Esophagus (tissue), 2 donors: ENCODE data around the gene MRI1. TPM values are rescaled to one million over a fixed set of nuclear protein-coding genes. Genes with fewer than 3 reads are reported as not detected.

Experiments
- H3K27ac ChIP-seq, 2 donors: one replicate each; pipeline ENCODE4 v1.5.1; 2013; ENCODE audit warnings: low read depth in 2 of 2, mild to moderate bottlenecking in 2 of 2, inconsistent platforms in 1 of 2, low read length in 1 of 2, moderate library complexity in 1 of 2
- H3K27me3 ChIP-seq, 2 donors: one replicate each; pipeline ENCODE4 v1.6.1; 2013; ENCODE audit warnings: low read length in 2 of 2, control low read depth in 1 of 2, mild to moderate bottlenecking in 1 of 2; ENCODE audit not compliant: insufficient read depth in 2 of 2, control insufficient read depth in 1 of 2
- H3K36me3 ChIP-seq, 2 donors: one replicate each; pipeline ENCODE4 v1.6.1; 2013; ENCODE audit warnings: low read length in 1 of 2; ENCODE audit not compliant: control insufficient read depth in 2 of 2, insufficient read depth in 2 of 2
- H3K4me1 ChIP-seq, 2 donors: one replicate each; pipeline ENCODE4 v1.6.1; 2013; ENCODE audit warnings: low read length in 1 of 2; ENCODE audit not compliant: control insufficient read depth in 2 of 2, insufficient read depth in 2 of 2
- H3K4me3 ChIP-seq, 2 donors: one replicate each; pipeline ENCODE4 v1.5.1; 2013; ENCODE audit warnings: low read length in 2 of 2, mild to moderate bottlenecking in 2 of 2, low read depth in 1 of 2, moderate library complexity in 1 of 2
- H3K9me3 ChIP-seq, 2 donors: one replicate each; pipeline ENCODE4 v1.6.1; 2013; ENCODE audit warnings: mild to moderate bottlenecking in 2 of 2, low read depth in 1 of 2, low read length in 1 of 2, moderate library complexity in 1 of 2; ENCODE audit not compliant: control insufficient read depth in 2 of 2, insufficient read depth in 1 of 2
- WGBS, 2 donors: extraction: QIAGEN DNeasy Blood & Tissue Kit; methylation state at CpG; one replicate each; pipeline ENCODE4 v1.1.7; 2013; 5-methylcytosine and 5-hydroxymethylcytosine counted together
- polyA plus RNA-seq, 2 donors: library from polyadenylated mRNA; stranded (reverse); fragments of 200-250 nt; gene quantifications; one replicate each; pipeline ENCODE4 v1.2.3, GENCODE V29; 2013
- donor health status: healthy with polysubstance abuse.
- donor health status: Bipolar disorder and iron deficiency.

The MRI1 gene
- polyA plus RNA-seq, 2 donors = 17.7 to 28.9 TPM

DNA sequence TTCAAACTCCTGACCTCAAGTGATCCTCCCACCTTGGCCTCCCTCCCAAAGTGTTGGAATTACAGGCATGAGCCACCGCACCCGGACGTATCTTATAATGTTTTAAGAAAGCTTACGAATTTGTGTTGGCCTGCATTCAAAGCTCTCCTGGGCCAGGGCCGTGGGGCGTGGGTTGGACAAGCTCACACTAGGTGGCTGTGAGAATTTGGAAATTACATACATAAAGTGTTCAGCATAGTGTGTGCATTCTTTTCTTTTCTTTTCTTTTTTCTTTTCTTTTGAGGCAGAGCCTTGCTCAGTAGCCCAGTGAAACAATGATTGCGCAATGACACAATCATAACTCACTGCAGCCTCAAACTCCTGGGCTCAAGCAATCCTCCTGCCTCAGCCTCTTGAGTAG, 33.5 kb downstream of the MRI1 start:
- Histone ChIP-seq H3K36me3 (peaks cover 0 to 3% of the 10 kb centered on the region in 2 donors), H3K27ac (peak overlapping the region; percentile 18 to 68), H3K4me1 (peaks cover 6 to 15% of the 10 kb centered on the region in 2 donors), H3K27me3 (no peaks in the 10 kb centered on the region), H3K9me3 (no peaks in the 10 kb centered on the region), H3K4me3 (no peak overlapping the region)
- WGBS, 2 donors = 32 to 54% methylated on average over 7 of the region's 7 CpGs

DNA sequence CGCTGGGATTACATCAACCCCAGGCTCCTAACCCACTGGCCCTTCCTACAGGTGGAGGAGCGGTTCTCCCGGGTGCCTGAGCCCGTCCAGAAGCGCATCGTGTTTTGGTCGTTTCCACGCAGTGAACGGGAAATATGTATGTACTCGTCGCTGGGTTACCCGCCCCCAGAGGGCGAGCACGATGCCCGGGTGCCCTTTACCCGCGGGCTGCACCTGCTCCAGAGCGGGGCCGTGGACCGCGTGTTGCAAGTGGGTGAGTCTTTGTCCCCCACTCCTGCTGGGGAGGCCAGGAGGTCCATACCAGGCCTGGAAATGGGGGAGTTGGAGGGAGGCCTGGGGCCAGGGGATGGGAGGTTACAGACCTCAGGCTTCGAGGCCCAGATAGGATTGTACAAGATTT, 35.3 kb downstream of the MRI1 start:
- no peak overlapping the region for H3K27ac ChIP-seq
- peaks cover 0 to 3% of the 10 kb centered on the region in 2 donors for H3K36me3 ChIP-seq
- no peak overlapping the region for H3K4me3 ChIP-seq
- no peaks in the 10 kb centered on the region for H3K27me3 ChIP-seq
- H3K9me3 ChIP-seq = no peaks in the 10 kb centered on the region
- peaks cover 6 to 16% of the 10 kb centered on the region in 2 donors for H3K4me1 ChIP-seq
- 92% methylated on average over 22 of the region's 22 CpGs for WGBS, 2 donors

DNA sequence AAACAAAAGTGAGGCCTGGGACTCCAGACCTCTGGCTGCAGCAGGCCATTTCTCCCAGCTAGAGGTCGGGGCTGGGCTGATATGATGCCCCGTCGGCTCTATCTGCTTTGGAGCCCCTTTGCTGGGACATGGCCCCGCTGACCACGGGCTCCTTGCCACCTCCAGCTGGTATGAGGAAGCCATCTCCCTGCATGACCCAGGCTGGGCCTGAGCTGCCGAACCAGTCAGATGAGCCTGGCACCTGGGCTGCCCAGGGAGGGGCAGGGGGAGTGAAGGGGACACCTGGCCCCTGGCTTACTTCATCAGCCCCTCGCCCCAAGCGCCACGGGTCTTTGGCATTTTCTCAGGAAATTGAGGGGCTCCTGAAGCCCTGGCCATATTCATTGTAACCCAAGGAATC, 38.7 kb downstream of the MRI1 start:
- H3K4me3 ChIP-seq = peak overlapping the region in 1 of 2 donors; percentile 6
- H3K4me1 ChIP-seq = peaks cover 2 to 15% of the 10 kb centered on the region in 2 donors
- 53 to 58% methylated on average over 9 of the region's 9 CpGs for WGBS, 2 donors
- peaks cover 0 to 13% of the 10 kb centered on the region in 2 donors for H3K36me3 ChIP-seq
- H3K9me3 ChIP-seq = no peaks in the 10 kb centered on the region
- H3K27me3 ChIP-seq = no peaks in the 10 kb centered on the region
- peak overlapping the region; percentile 94 to 95 for H3K27ac ChIP-seq

DNA sequence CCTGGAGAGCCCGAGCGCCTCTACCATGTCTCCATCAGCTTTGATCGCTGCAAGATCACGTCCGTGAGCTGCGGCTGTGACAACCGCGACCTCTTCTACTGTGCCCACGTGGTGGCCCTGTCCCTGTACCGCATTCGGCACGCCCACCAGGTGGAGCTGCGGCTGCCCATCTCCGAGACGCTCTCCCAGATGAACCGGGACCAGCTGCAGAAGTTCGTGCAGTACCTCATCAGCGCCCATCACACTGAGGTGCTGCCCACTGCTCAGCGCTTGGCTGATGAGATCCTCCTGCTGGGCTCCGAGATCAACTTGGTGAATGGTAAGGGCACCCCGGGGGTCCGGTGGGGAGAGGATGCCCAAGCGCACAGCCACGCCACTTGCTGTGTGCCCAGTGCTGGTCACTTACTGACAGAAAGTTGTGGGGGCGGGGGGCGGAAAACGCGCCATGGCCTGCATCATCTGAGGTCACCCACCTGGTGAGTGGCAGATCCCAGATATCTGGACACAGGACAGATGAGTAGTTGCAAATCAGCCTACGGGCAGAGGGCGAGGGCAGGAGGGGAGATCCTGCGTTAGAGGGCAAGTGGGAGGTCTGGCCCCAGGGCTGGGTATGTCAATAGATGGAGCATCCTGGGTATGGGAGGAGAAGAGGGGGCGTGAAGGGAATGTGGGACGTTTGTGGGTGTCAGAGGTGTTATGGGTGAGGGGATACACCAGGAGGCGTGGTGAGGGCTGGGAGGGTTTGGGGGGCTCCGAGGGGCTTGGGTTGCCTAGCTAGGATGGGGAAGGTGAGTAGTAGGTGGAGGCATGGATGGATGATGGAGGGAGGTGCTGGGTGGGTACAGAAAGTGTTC, 40.7 kb downstream of the MRI1 start:
- Histone ChIP-seq H3K4me3 (no peak overlapping the region), H3K27ac (no peak overlapping the region), H3K4me1 (peaks cover 2 to 15% of the 10 kb centered on the region in 2 donors), H3K27me3 (no peaks in the 10 kb centered on the region), H3K9me3 (no peaks in the 10 kb centered on the region), H3K36me3 (peaks cover 4 to 24% of the 10 kb centered on the region in 2 donors)
- WGBS, 2 donors = 81 to 82% methylated on average over 35 of the region's 35 CpGs

DNA sequence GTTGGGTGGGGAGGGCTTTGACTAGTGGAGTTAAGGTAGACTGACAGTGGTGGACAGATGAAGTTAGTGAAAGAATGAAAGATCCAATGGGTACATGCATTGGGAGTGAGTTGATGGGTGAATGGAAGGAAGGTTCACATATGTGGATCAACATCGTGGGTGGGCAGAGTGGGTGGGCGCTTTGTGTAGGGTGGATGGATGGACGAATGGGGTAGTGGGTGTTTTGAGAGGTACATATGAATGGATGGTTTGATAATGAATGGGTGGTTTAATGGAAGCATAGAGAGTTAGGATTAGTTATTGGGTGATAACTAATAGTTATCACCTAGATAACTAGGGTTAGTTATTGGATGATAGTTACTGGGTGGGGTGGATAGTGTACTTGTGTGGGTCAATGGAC, 42.4 kb downstream of the MRI1 start:
- H3K36me3 ChIP-seq = peaks cover 4 to 24% of the 10 kb centered on the region in 2 donors
- H3K4me3 ChIP-seq = no peak overlapping the region
- H3K4me1 ChIP-seq = peaks cover 2 to 12% of the 10 kb centered on the region in 2 donors
- H3K27ac ChIP-seq = no peak overlapping the region
- 95 to 96% methylated on average over 3 of the region's 3 CpGs for WGBS, 2 donors
- H3K27me3 ChIP-seq = no peaks in the 10 kb centered on the region
- no peaks in the 10 kb centered on the region for H3K9me3 ChIP-seq

DNA sequence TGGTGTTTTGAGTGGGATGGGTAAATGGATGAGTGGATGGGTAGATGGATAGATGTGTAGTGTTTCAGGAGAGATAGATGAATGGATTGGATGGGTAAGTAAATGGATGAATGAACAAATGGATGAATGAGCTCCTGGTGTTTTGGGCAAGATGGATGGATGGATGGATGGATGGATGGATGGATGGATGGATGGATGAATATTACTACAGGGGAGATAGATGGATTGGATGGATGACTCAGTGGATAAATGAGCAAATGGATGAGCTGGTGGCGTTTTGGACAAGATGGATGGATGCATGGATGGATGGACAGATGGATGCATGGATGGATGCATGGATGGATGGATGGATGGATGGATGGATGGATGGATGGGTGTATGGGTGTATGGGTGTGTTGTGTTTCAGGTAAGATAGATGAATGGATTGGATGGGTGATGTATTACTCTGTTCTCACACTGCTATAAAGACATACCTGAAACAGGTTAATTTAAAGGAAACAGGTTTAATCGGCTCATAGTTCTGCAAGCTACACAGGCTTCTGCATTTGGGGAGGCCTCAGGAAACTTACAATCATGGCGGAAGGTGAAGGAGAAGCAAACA, 43.2 kb downstream of the MRI1 start:
- Histone ChIP-seq H3K9me3 (no peaks in the 10 kb centered on the region), H3K27ac (no peak overlapping the region), H3K4me1 (peaks cover 2 to 12% of the 10 kb centered on the region in 2 donors), H3K27me3 (no peaks in the 10 kb centered on the region), H3K36me3 (peaks cover 4 to 24% of the 10 kb centered on the region in 2 donors), H3K4me3 (no peak overlapping the region)
- WGBS, 2 donors = 94 to 96% methylated on average over 3 of the region's 3 CpGs

DNA sequence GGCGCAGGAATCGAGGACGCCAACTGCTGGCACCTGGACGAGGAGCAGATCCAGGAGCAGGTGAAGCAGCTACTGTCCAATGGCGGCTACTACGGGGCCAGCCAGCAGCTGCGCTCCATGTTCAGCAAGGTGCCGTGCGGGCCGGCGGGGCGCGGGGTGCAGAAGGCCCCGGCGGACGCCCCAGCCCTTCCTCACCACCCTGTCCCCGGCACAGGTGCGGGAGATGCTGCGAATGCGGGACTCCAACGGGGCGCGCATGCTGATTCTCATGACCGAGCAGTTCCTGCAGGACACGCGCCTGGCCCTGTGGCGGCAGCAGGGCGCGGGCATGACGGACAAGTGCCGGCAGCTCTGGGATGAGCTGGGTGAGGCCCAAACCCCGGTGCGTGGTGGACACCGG, 44.5 kb downstream of the MRI1 start:
- Histone ChIP-seq H3K36me3 (peaks cover 4 to 33% of the 10 kb centered on the region in 2 donors), H3K27ac (no peak overlapping the region), H3K9me3 (no peaks in the 10 kb centered on the region), H3K27me3 (no peaks in the 10 kb centered on the region), H3K4me1 (peaks cover 2 to 9% of the 10 kb centered on the region in 2 donors), H3K4me3 (no peak overlapping the region)
- WGBS, 2 donors = 96 to 97% methylated on average over 32 to 34 of the region's 34 CpGs

DNA sequence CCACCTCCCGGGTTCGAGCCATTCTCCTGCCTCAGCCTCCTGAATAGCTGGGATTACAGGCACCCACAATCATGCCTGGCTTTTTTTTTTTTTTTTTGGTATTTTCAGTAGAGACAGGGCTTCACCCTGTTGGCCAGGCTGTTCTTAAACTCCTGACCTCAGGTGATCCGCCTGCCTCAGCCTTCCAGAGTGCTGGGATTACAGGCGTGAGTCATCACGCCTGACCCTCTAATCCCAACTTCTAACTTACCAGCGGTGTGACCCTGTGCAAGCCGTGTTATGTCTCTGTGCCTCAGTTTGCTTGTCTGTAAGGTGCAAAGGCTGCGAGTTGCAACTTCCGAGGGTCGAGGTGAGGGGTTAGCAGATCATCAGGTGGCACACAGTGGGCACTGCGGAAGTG, 48.2 kb downstream of the MRI1 start:
- Histone ChIP-seq H3K27me3 (no peaks in the 10 kb centered on the region), H3K9me3 (no peaks in the 10 kb centered on the region), H3K27ac (no peak overlapping the region), H3K36me3 (peaks cover 4 to 30% of the 10 kb centered on the region in 2 donors), H3K4me3 (no peak overlapping the region), H3K4me1 (peaks cover 3 to 4% of the 10 kb centered on the region in 2 donors)
- WGBS, 2 donors = 87 to 89% methylated on average over 11 of the region's 11 CpGs

DNA sequence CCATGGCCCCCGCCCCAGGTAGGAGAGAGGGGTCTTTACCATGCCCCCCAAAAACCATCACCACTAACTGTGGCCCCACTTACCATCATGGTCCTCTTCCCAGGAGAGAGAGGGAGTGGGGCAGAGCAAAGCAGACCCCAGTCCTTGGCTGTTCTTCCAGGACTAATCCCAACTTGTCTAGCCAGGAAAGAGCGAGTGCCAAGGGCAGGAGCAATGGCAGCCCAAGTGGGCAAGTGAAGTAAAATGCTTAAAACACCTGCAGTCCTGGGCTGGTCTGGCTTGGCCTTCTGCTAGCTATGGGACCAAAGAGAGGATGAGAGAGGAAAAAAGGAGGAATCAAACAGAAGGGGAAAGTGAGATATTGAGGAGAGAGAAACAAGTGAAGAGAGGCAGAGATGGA, 48.8 kb downstream of the MRI1 start:
- H3K4me3 ChIP-seq = no peak overlapping the region
- WGBS, 2 donors = 89 to 98% methylated on average over 2 of the region's 2 CpGs
- no peaks in the 10 kb centered on the region for H3K9me3 ChIP-seq
- H3K27ac ChIP-seq = no peak overlapping the region
- H3K36me3 ChIP-seq = peaks cover 4 to 32% of the 10 kb centered on the region in 2 donors
- no peaks in the 10 kb centered on the region for H3K27me3 ChIP-seq
- H3K4me1 ChIP-seq = peaks cover 3 to 8% of the 10 kb centered on the region in 2 donors
